Uterus (tissue), 4 donors: ENCODE measurements around the gene RHEB. TPM values are rescaled to one million over a fixed set of nuclear protein-coding genes. Genes with fewer than 3 reads are reported as not detected.
A peak's percentile ranks its signal among the peaks of the same experiment; 100 is the strongest.

Source experiments
- DNase-seq, 2 donors: peaks; one replicate each; pipeline ENCODE4 v3.0.0-alpha.2; 2019 to 2020
- H3K27ac ChIP-seq, 2 donors: fragments of 200-600 bp; sonication (generic); 1 replicate in 1 of 2; 2 replicates in 1 of 2; pipeline ENCODE4 v1.5.1; 2016 to 2018
- H3K27me3 ChIP-seq, 2 donors: fragments of 200-600 bp; sonication (generic); one replicate each; pipeline ENCODE4 v1.5.1; 2018 to 2019; ENCODE audit warnings: control low read depth in 1 of 2
- H3K36me3 ChIP-seq, 2 donors: fragments of 200-600 bp; sonication (generic); one replicate each; pipeline ENCODE4 v1.5.1; 2019; ENCODE audit warnings: control low read depth in 1 of 2
- H3K4me1 ChIP-seq, 2 donors: fragments of 200-600 bp; sonication (generic); one replicate each; pipeline ENCODE4 v1.5.1; 2018 to 2019; ENCODE audit warnings: control low read depth in 1 of 2
- H3K4me3 ChIP-seq, 2 donors: fragments of 200-600 bp; sonication (generic); 1 replicate in 1 of 2; 2 replicates in 1 of 2; pipeline ENCODE4 v1.5.1; 2018 to 2019; ENCODE audit warnings: mild to moderate bottlenecking in 1 of 2
- H3K9me3 ChIP-seq, 2 donors: fragments of 200-600 bp; sonication (generic); one replicate each; pipeline ENCODE4 v1.5.1; 2019; ENCODE audit warnings: control low read depth in 1 of 2
- POLR2A ChIP-seq, 2 donors: fragments of 450-650 bp; IDR thresholded peaks; one replicate each; pipeline ENCODE4 v1.6.1; 2016; ENCODE audit warnings: antibody characterized with exemption in 2 of 2, mild to moderate bottlenecking in 1 of 2, moderate library complexity in 1 of 2
- intact Hi-C: fragments of 100-400 bp; cut with DNase I; formaldehyde crosslinking; loops from one replicate; pipeline ENCODE4 v1.15.1; 2023; ENCODE audit warnings: low total_unique reads
- total RNA-seq, 4 donors: library from RNA; depleted of rRNA in 3 of 4; stranded (reverse); fragments of >200 nt in 3 of 4; gene quantifications; one replicate each; pipeline versions ENCODE4 v1.1.0 to v1.2.4, GENCODE V29; 2014 to 2023
- TF ChIP-seq, protein P1 (sequence below), 4 experiments: fragments of 200-600 bp in 2 of 4; fragments of 450-650 bp in 2 of 4; sonication (generic) in 2 of 4; IDR thresholded peaks; one replicate each; pipeline ENCODE4 v1.5.1; 2016 to 2019; ENCODE audit warnings: antibody characterized with exemption in 4 of 4, mild to moderate bottlenecking in 2 of 4, moderate library complexity in 1 of 4
- donor health status: DM: yes; HTN: yes; CAD: no.

RHEB gene
- total RNA-seq, 4 donors from 2014 or later, result 69.2 to 135 (median 102) TPM

DNA sequence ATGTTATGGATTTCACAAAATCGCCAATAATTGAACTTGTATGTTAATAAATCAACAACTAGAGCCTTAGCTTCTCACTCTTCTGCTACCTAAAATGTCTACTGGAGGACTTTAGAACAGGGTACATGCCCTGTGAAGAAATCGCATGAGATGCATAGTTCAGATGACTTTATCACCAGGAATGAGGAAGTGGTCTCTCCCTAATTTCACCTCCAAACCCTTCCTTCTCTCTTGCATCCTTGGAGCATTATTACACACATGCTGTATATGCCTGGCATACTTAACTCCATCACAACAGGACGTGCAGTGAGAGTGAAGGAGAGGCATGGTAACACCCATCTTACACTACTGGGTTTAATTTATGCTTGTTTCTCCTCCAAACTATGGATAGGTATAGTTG lies 27.8 kb downstream of the RHEB start:
- H3K27ac ChIP-seq, result no peak overlapping the region
- H3K27me3 ChIP-seq, result no peaks in the 10 kb centered on the region

DNA sequence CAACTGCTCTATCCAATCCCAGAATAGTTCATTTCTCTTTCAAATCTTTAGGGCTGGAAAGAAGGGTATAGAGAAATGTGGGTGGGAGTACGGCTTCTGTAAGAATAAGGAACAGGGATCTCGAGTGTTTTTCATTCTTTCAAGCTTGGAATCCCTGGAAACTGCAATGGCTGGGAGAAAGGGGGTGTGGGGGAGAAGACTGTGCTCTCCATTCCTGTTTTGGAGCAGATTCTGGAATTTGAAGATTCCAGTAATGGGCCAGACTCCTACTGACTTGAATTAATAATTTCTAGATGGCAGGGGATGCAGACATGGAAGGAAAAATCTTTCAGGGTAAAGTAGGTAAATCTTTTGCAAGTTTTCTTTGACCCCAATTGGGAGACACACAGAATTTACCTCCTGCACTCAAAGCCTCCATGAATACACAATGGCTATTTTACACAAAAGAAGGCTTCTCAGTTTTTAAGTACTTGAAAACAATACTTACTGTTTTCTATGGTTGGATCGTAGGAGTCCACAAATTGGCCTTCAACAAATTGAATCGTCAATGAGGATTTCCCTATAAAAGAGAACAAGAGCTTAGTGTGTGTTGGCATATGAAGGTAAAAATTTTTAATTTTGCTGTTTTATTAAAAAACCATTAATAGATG lies 29.1 kb downstream of the RHEB start:
- Histone ChIP-seq H3K4me1 (peaks cover 0 to 4% of the 10 kb centered on the region in 2 donors), H3K27ac (peak overlapping the region in 1 of 2 donors; percentile 66), H3K27me3 (no peaks in the 10 kb centered on the region), H3K4me3 (no peak overlapping the region), H3K9me3 (no peaks in the 10 kb centered on the region), H3K36me3 (no peaks in the 10 kb centered on the region)
- DNase-seq, result no peak
- intact Hi-C loops, result no loop called here
- no peak for TF ChIP-seq POLR2A (IDR thresholded peaks at IDR 0.05)
- TF ChIP-seq, protein P1, sequence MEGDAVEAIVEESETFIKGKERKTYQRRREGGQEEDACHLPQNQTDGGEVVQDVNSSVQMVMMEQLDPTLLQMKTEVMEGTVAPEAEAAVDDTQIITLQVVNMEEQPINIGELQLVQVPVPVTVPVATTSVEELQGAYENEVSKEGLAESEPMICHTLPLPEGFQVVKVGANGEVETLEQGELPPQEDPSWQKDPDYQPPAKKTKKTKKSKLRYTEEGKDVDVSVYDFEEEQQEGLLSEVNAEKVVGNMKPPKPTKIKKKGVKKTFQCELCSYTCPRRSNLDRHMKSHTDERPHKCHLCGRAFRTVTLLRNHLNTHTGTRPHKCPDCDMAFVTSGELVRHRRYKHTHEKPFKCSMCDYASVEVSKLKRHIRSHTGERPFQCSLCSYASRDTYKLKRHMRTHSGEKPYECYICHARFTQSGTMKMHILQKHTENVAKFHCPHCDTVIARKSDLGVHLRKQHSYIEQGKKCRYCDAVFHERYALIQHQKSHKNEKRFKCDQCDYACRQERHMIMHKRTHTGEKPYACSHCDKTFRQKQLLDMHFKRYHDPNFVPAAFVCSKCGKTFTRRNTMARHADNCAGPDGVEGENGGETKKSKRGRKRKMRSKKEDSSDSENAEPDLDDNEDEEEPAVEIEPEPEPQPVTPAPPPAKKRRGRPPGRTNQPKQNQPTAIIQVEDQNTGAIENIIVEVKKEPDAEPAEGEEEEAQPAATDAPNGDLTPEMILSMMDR (IDR thresholded peaks at IDR 0.05), result no peak

More for the DNA sequence above, 27.8 kb downstream of the RHEB start:
- TF ChIP-seq, protein P1 (IDR thresholded peaks at IDR 0.05), result no peak
- TF ChIP-seq POLR2A (IDR thresholded peaks at IDR 0.05), result no peak
- Histone ChIP-seq H3K4me3 (no peak overlapping the region), H3K9me3 (no peaks in the 10 kb centered on the region), H3K4me1 (peaks cover 0 to 7% of the 10 kb centered on the region in 2 donors), H3K36me3 (no peaks in the 10 kb centered on the region)
- intact Hi-C loops, result no loop called here
- DNase-seq, result no peak

DNA sequence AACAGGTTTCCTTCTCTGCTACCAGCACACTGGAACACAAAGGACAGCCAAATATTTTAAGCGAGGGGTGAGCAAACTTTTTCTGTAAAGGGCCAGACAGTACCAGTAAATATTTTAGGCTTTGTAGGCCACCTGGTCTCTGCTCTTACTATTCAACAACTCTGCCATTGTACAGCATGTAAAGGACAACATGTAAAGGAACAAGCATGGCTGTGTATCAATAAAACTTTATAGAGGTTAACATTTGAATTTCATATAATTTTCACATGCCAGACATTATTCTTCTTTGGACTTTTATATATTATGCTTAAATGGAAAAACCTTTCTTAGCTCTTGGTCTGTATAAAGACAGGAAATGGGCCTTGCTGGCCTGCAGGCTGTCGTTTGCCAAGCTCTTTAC lies 30.2 kb downstream of the RHEB start:
- H3K36me3 ChIP-seq, result no peaks in the 10 kb centered on the region
- no peak for TF ChIP-seq POLR2A (IDR thresholded peaks at IDR 0.05)
- TF ChIP-seq, protein P1 (IDR thresholded peaks at IDR 0.05), result no peak
- H3K27me3 ChIP-seq, result no peaks in the 10 kb centered on the region
- no peaks in the 10 kb centered on the region for H3K9me3 ChIP-seq
- peak overlapping the region in 1 of 2 donors; percentile 66 for H3K27ac ChIP-seq
- intact Hi-C loops, result no loop called here
- H3K4me3 ChIP-seq, result no peak overlapping the region
- peaks cover 0 to 3% of the 10 kb centered on the region in 2 donors for H3K4me1 ChIP-seq
- no peak for DNase-seq

DNA sequence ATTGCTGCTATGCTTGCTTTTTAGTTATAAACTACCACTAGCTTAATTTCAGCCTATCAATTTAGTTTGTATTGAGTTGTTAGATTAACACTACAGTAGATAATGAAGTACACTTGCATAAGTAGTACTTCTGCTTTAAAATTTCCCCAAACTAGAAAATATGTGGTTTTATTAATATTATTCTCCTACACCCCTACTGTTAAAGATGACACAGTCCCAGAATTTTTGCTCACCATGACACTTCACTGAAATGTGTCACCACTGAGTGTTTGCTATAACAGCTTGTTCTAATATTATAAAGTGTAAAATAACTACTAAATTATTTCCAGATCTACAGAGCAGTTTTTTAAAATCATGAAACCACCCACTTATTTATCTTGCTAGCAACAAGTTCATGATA lies 31.6 kb downstream of the RHEB start:
- Histone ChIP-seq H3K4me1 (peaks cover 0 to 3% of the 10 kb centered on the region in 2 donors), H3K9me3 (no peaks in the 10 kb centered on the region), H3K27ac (no peak overlapping the region), H3K4me3 (no peak overlapping the region), H3K27me3 (no peaks in the 10 kb centered on the region), H3K36me3 (no peaks in the 10 kb centered on the region)
- no peak for DNase-seq
- intact Hi-C loops, result no loop called here
- TF ChIP-seq, protein P1 (IDR thresholded peaks at IDR 0.05), result no peak
- TF ChIP-seq POLR2A (IDR thresholded peaks at IDR 0.05), result no peak

DNA sequence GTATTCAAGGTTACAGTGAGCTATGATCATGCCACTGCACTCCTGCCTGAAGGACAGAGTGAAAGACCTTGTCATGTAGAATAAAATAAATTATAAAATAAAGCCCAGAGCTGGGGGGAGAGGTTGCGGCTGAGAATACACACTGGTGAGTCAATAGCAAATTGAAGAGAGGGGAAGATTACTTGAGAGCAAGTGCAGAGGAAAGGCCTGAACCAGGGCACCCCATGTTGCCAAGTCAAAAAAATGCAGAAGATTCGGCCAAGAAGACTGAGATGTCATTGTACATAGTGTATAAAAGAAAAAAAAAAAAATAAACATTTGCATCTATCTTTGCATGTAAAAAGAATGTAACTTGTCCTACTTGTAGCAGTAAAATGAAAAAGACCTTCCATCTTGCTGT lies 32.5 kb downstream of the RHEB start:
- TF ChIP-seq POLR2A (IDR thresholded peaks at IDR 0.05), result no peak
- TF ChIP-seq, protein P1 (IDR thresholded peaks at IDR 0.05), result no peak
- Histone ChIP-seq H3K4me1 (peaks cover 0 to 3% of the 10 kb centered on the region in 2 donors), H3K9me3 (no peaks in the 10 kb centered on the region), H3K36me3 (no peaks in the 10 kb centered on the region), H3K27me3 (no peaks in the 10 kb centered on the region), H3K4me3 (no peak overlapping the region), H3K27ac (no peak overlapping the region)
- intact Hi-C loops, result no loop called here
- DNase-seq, result no peak
